Activated CD4-positive, alpha-beta T cell treated with anti-CD3 and anti-CD28 coated beads, Interleukin-10, Interleukin-2, amounts not matched to agents 100 ng/mL and 50 ng/mL, durations not matched to agents 16 hours and 8 hours (primary cell): Measurements from ENCODE around the gene RHOU.
A peak's percentile ranks its signal among the peaks of the same experiment; 100 is the strongest.
"Not testable (repeated sequence)": the region's sequence is repeated elsewhere in the genome, so short reads cannot be mapped to it uniquely, and the experiment has no call there.

Experiments
- DNase-seq: peaks from one replicate; pipeline ENCODE4 v3.0.0-alpha.2; 2020

RHOU gene

GRCh38 chr1:228734881-228735801 is at the start of gene RHOU:
Gene RHOU, plus strand, starts transcription at chr1:228735479. Its CDS starts 264 bp downstream, at chr1:228735743.
- DNase-seq = peak; percentile 77

GRCh38 chr1:228687587-228687986 is 47.7 kb upstream of the RHOU start:
- DNase-seq = no peak

- no peak for DNase-seq
Measured at GRCh38 chr1:228689255-228689654, 46.0 kb upstream of the RHOU start.

GRCh38 chr1:228691211-228691610 is 44.1 kb upstream of the RHOU start:
- no peak for DNase-seq

- peak; percentile 53 for DNase-seq
Measured at GRCh38 chr1:228691926-228692325, 43.4 kb upstream of the RHOU start.

- not testable (repeated sequence) for DNase-seq
Measured at GRCh38 chr1:228694447-228694846, 40.8 kb upstream of the RHOU start.

- peak; percentile 42 for DNase-seq
Measured at GRCh38 chr1:228695015-228695955, 40.0 kb upstream of the RHOU start.

GRCh38 chr1:228697207-228698016 is 37.9 kb upstream of the RHOU start:
- DNase-seq = no peak

GRCh38 chr1:228698017-228698329 is 37.3 kb upstream of the RHOU start:
- DNase-seq = no peak

- DNase-seq = no peak
Measured at GRCh38 chr1:228702433-228702832, 32.8 kb upstream of the RHOU start.

- DNase-seq = no peak
Measured at GRCh38 chr1:228706305-228706704, 29.0 kb upstream of the RHOU start.

GRCh38 chr1:228717081-228717480 is 18.2 kb upstream of the RHOU start:
- DNase-seq = no peak

GRCh38 chr1:228721407-228721806 is 13.9 kb upstream of the RHOU start:
- DNase-seq = no peak

GRCh38 chr1:228723287-228723686 is 12.0 kb upstream of the RHOU start:
- DNase-seq = no peak

GRCh38 chr1:228723921-228724320 is 11.4 kb upstream of the RHOU start:
- no peak for DNase-seq

- no peak for DNase-seq
Measured at GRCh38 chr1:228725178-228725577, 10.1 kb upstream of the RHOU start.

GRCh38 chr1:228727681-228728171 is 7.6 kb upstream of the RHOU start:
- DNase-seq = no peak

GRCh38 chr1:228732426-228732825 is 2.9 kb upstream of the RHOU start:
- DNase-seq = no peak

- DNase-seq = no peak
Measured at GRCh38 chr1:228733576-228733975, 1.7 kb upstream of the RHOU start.

- no peak for DNase-seq
Measured at GRCh38 chr1:228735871-228736586, 750 bp downstream of the RHOU start.

- DNase-seq = no peak
Measured at GRCh38 chr1:228736844-228737445, 1.7 kb downstream of the RHOU start.
